IPS-NIHi7 (cell line): ENCODE results near the gene KCNK7.

Experiments used
- DNase-seq: peaks from one replicate; pipeline ENCODE4 v3.0.0; 2012; ENCODE audit warnings: mixed read lengths; ENCODE audit errors: extremely low spot score

Gene KCNK7

GRCh38 chr11:65611028-65611757, 15.6 kb upstream of the KCNK7 start:
- DNase-seq, result no peak

GRCh38 chr11:65610404-65610803, 14.8 kb upstream of the KCNK7 start:
- no peak for DNase-seq

GRCh38 chr11:65609665-65610064, 14.1 kb upstream of the KCNK7 start:
- DNase-seq, result no peak

- no peak for DNase-seq
These were observed 13.6 kb upstream of the KCNK7 start for GRCh38 chr11:65609229-65609628.

GRCh38 chr11:65607614-65608426, 12.2 kb upstream of the KCNK7 start:
- no peak for DNase-seq

GRCh38 chr11:65606876-65607613, 11.4 kb upstream of the KCNK7 start:
- peak; percentile 99 for DNase-seq

GRCh38 chr11:65604258-65604657, 8.7 kb upstream of the KCNK7 start:
- no peak for DNase-seq

- no peak for DNase-seq
These were observed 4.3 kb upstream of the KCNK7 start for GRCh38 chr11:65599955-65600246.

GRCh38 chr11:65599216-65599954, 3.8 kb upstream of the KCNK7 start:
- no peak for DNase-seq

- DNase-seq, result no peak
These were observed 2.7 kb upstream of the KCNK7 start for GRCh38 chr11:65598258-65598699.

GRCh38 chr11:65596520-65596919, 920 bp upstream of the KCNK7 start:
- no peak for DNase-seq

GRCh38 chr11:65595131-65595530, 469 bp downstream of the KCNK7 start:
- DNase-seq, result no peak

- DNase-seq, result peak; percentile 78
These were observed 1.8 kb downstream of the KCNK7 start for GRCh38 chr11:65593518-65594414.

GRCh38 chr11:65592858-65593517, 2.6 kb downstream of the KCNK7 start:
- no peak for DNase-seq

GRCh38 chr11:65591939-65592857, 3.4 kb downstream of the KCNK7 start:
- DNase-seq, result peak; percentile 79

GRCh38 chr11:65590240-65590738, 5.3 kb downstream of the KCNK7 start:
- no peak for DNase-seq

- no peak for DNase-seq
These were observed 6.0 kb downstream of the KCNK7 start for GRCh38 chr11:65589444-65590239.
